Vagina (tissue), 2 donors: Measurements from ENCODE around the gene TNS2.

Experiments used
- CTCF ChIP-seq, 3 experiments: fragments of 450-650 bp in 2 of 3; fragments of 200-600 bp in 1 of 3; sonication (generic) in 1 of 3; IDR thresholded peaks; one replicate each; pipeline ENCODE4 v1.5.1; 2017 to 2019; ENCODE audit warnings: antibody characterized with exemption in 3 of 3, mild to moderate bottlenecking in 2 of 3, moderate library complexity in 2 of 3
- POLR2AphosphoS5 ChIP-seq, 2 donors: sonication (generic); formaldehyde crosslinking; IDR thresholded peaks; one replicate each; pipeline ENCODE4 v1.9.0; 2017; ENCODE audit warnings: antibody characterized with exemption in 2 of 2, mild to moderate bottlenecking in 2 of 2, low read depth in 1 of 2; ENCODE audit not compliant: insufficient read depth in 1 of 2

GRCh38 chr12:53102883-53103807 is 53.3 kb downstream of the TNS2 start, which contains the start of gene SOAT2:
- no peak for TF ChIP-seq CTCF (IDR thresholded peaks at IDR 0.05)
- no peak for TF ChIP-seq POLR2AphosphoS5 (IDR thresholded peaks at IDR 0.05; ENCODE audit: insufficient read depth in 1 of 2, low read depth in 1 of 2)
